Sciatic nerve (tissue), 2 donors: Measurements from ENCODE around the gene PYHIN1. TPM values are rescaled to one million over a fixed set of nuclear protein-coding genes. Genes with fewer than 3 reads are reported as not detected.
"Not testable (repeated sequence)": the region's sequence is repeated elsewhere in the genome, so short reads cannot be mapped to it uniquely, and the experiment has no call there.

Source experiments
- ATAC-seq: fragments of 200-7000 bp; cut with Tn5 transposase; one replicate; pipeline ENCODE4 v1.9.1; 2020; ENCODE audit warnings: mild to moderate bottlenecking, moderate library complexity
- DNase-seq: peaks from one replicate; pipeline ENCODE4 v3.0.0-alpha.2; 2020; ENCODE audit warnings: low spot score
- intact Hi-C: fragments of 100-400 bp; cut with DNase I; formaldehyde crosslinking; loops from one replicate; pipeline ENCODE4 v1.14.2; 2022
- total RNA-seq: library from RNA; stranded (reverse); fragmentation: NEBNext Ultra II Directional; extraction: Animal tissue kit (Norgen Biotek cat#: 25700); gene quantifications from one replicate; pipeline ENCODE4 v1.2.1, GENCODE V29; 2021
- donor health status: DM: no; HTN: no; CAD: no.
- donor health status: DM: no; HTN: no; CAD: no.

The PYHIN1 gene
- total RNA-seq, 1 donor from 2014 or later: 7.8 TPM

GRCh38 chr1:158972841-158973240 lies 41.5 kb downstream of the PYHIN1 start:
- intact Hi-C loops: no loop called here
- ATAC-seq: no peak

GRCh38 chr1:158976219-158976618 lies 44.9 kb downstream of the PYHIN1 start:
- intact Hi-C loops: no loop called here
- ATAC-seq (no peak), DNase-seq (no peak)

More at GRCh38 chr1:158972841-158973240, 41.5 kb downstream of the PYHIN1 start:
- DNase-seq: no peak

- intact Hi-C loops: no loop called here
- ATAC-seq (no peak), DNase-seq (no peak)
These were observed 47.4 kb downstream of the PYHIN1 start for GRCh38 chr1:158978730-158979129.

- intact Hi-C loops: no loop called here
- DNase-seq (no peak), ATAC-seq (no peak)
These were observed 47.9 kb downstream of the PYHIN1 start for GRCh38 chr1:158979229-158979628.

- ATAC-seq (no peak), DNase-seq (no peak)
- intact Hi-C loops: no loop called here
These were observed 51.9 kb downstream of the PYHIN1 start for GRCh38 chr1:158983235-158983634.

GRCh38 chr1:158984386-158984785 lies 53.0 kb downstream of the PYHIN1 start:
- DNase-seq: no peak
- intact Hi-C loops: no loop called here
- no peak for ATAC-seq

GRCh38 chr1:158989424-158989823 lies 58.1 kb downstream of the PYHIN1 start:
- DNase-seq: no peak

GRCh38 chr1:158992787-158993312 lies 61.5 kb downstream of the PYHIN1 start:
- DNase-seq (no peak), ATAC-seq (no peak)
- intact Hi-C loops: no loop called here

More at GRCh38 chr1:158989424-158989823, 58.1 kb downstream of the PYHIN1 start:
- intact Hi-C loops: no loop called here
- ATAC-seq: peak; percentile 64

GRCh38 chr1:158996998-158997397 lies 65.6 kb downstream of the PYHIN1 start:
- DNase-seq (no peak), ATAC-seq (no peak)
- intact Hi-C loops: no loop called here

- intact Hi-C loops: no loop called here
- ATAC-seq (peak; percentile 11), DNase-seq (no peak)
These were observed 66.9 kb downstream of the PYHIN1 start for GRCh38 chr1:158998037-158998780.

- intact Hi-C loops: no loop called here
- DNase-seq (peak; percentile 75), ATAC-seq (peak; percentile 78)
These were observed 67.4 kb downstream of the PYHIN1 start for GRCh38 chr1:158998781-158999161.

GRCh38 chr1:158999316-159000069 lies 68.1 kb downstream of the PYHIN1 start:
- intact Hi-C loops: no loop called here
- peak; percentile 97 for ATAC-seq
- peak; percentile 90 for DNase-seq

GRCh38 chr1:159000070-159000409 lies 68.7 kb downstream of the PYHIN1 start:
- no peak for ATAC-seq
- no peak for DNase-seq
- intact Hi-C loops: no loop called here

GRCh38 chr1:159000625-159001024 lies 69.3 kb downstream of the PYHIN1 start:
- DNase-seq (peak; percentile 94), ATAC-seq (peak; percentile 91)
- intact Hi-C loops: no loop called here

GRCh38 chr1:159005161-159005560 lies 73.8 kb downstream of the PYHIN1 start:
- no peak for ATAC-seq

GRCh38 chr1:159005676-159006075 lies 74.3 kb downstream of the PYHIN1 start:
- intact Hi-C loops: no loop called here
- DNase-seq (no peak), ATAC-seq (no peak)

More at GRCh38 chr1:159005161-159005560, 73.8 kb downstream of the PYHIN1 start:
- no peak for DNase-seq
- intact Hi-C loops: no loop called here

- ATAC-seq, DNase-seq, intact Hi-C loops: not testable (repeated sequence)
These were observed 75.0 kb downstream of the PYHIN1 start for GRCh38 chr1:159006210-159006807.

- ATAC-seq (no peak), DNase-seq (no peak)
- intact Hi-C loops: no loop called here
These were observed 76.4 kb downstream of the PYHIN1 start for GRCh38 chr1:159007726-159008125.

- no peak for DNase-seq
- intact Hi-C loops: no loop called here
- ATAC-seq: peak; percentile 27
These were observed 77.4 kb downstream of the PYHIN1 start for GRCh38 chr1:159008744-159009188.

GRCh38 chr1:159009287-159009686 lies 77.9 kb downstream of the PYHIN1 start:
- ATAC-seq (peak; percentile 9), DNase-seq (no peak)
- intact Hi-C loops: no loop called here
